ENCODE measurements around the gene NUP210. TPM values are rescaled to one million over a fixed set of nuclear protein-coding genes. Genes with fewer than 3 reads are reported as not detected.
A peak's percentile ranks its signal among the peaks of the same experiment; 100 is the strongest.

The NUP210 gene
- total and polyA plus RNA-seq, 2 of the 13 experiments (the other 11 are each of a cell fraction or from before 2014, with no cell fraction given), result 31.6 to 35.2 TPM

GRCh38 chr3:13420045-13420830 is at the start of gene NUP210 (continued):
- TF ChIP-seq MAX (IDR thresholded peaks at IDR 0.05) (peak; percentile 65), SETDB1 (CRISPR knock-in tag; IDR thresholded peaks at IDR 0.05; ENCODE audit: borderline replicate concordance) (no peak), ZMAT3 (CRISPR knock-in tag; conservative IDR thresholded peaks at IDR 0.05) (0 out of 2 replicates have a peak, but pooled peaks have one; percentile 23), ZNF790 (CRISPR knock-in tag; IDR thresholded peaks at IDR 0.05; ENCODE audit: borderline replicate concordance) (no peak), MTA1 (CRISPR knock-in tag; IDR thresholded peaks at IDR 0.05; ENCODE audit: borderline replicate concordance) (peak; percentile 46; the same call in 1 of the 2 replicates), ZSCAN30 (CRISPR knock-in tag; IDR thresholded peaks at IDR 0.05) (no peak), ZNF589 (CRISPR knock-in tag; conservative IDR thresholded peaks at IDR 0.05) (no peak), CENPBD1 (CRISPR knock-in tag; IDR thresholded peaks at IDR 0.05; ENCODE audit: borderline replicate concordance, low read depth) (no peak), CENPT (CRISPR knock-in tag; IDR thresholded peaks at IDR 0.05; ENCODE audit: low read depth) (no peak), ZBTB33 (CRISPR knock-in tag; IDR thresholded peaks at IDR 0.05) (no peak), KLF16 (CRISPR knock-in tag; IDR thresholded peaks at IDR 0.05) (no peak), ZNF670 (CRISPR knock-in tag; IDR thresholded peaks at IDR 0.05; ENCODE audit: borderline replicate concordance) (no peak), ZFP62 (CRISPR knock-in tag; IDR thresholded peaks at IDR 0.05) (no peak), ZNF614 (CRISPR knock-in tag; IDR thresholded peaks at IDR 0.05; ENCODE audit: borderline replicate concordance) (no peak), HNF4G (IDR thresholded peaks at IDR 0.05; ENCODE audit: borderline replicate concordance, low read depth, low read length) (peak; percentile 78), HNF4G (CRISPR knock-in tag; IDR thresholded peaks at IDR 0.05; ENCODE audit: borderline replicate concordance, low read depth) (0 out of 2 replicates have a peak, but pooled peaks have one; percentile 40), ZNF513 (CRISPR knock-in tag; conservative IDR thresholded peaks at IDR 0.05) (no peak), NBN (conservative IDR thresholded peaks at IDR 0.05) (no peak)
- TF ChIP-seq, protein P1, sequence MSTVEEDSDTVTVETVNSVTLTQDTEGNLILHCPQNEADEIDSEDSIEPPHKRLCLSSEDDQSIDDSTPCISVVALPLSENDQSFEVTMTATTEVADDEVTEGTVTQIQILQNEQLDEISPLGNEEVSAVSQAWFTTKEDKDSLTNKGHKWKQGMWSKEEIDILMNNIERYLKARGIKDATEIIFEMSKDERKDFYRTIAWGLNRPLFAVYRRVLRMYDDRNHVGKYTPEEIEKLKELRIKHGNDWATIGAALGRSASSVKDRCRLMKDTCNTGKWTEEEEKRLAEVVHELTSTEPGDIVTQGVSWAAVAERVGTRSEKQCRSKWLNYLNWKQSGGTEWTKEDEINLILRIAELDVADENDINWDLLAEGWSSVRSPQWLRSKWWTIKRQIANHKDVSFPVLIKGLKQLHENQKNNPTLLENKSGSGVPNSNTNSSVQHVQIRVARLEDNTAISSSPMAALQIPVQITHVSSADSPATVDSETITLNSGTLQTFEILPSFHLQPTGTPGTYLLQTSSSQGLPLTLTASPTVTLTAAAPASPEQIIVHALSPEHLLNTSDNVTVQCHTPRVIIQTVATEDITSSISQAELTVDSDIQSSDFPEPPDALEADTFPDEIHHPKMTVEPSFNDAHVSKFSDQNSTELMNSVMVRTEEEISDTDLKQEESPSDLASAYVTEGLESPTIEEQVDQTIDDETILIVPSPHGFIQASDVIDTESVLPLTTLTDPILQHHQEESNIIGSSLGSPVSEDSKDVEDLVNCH (CRISPR knock-in tag; IDR thresholded peaks at IDR 0.05), result no peak
- TF ChIP-seq, protein P2, sequence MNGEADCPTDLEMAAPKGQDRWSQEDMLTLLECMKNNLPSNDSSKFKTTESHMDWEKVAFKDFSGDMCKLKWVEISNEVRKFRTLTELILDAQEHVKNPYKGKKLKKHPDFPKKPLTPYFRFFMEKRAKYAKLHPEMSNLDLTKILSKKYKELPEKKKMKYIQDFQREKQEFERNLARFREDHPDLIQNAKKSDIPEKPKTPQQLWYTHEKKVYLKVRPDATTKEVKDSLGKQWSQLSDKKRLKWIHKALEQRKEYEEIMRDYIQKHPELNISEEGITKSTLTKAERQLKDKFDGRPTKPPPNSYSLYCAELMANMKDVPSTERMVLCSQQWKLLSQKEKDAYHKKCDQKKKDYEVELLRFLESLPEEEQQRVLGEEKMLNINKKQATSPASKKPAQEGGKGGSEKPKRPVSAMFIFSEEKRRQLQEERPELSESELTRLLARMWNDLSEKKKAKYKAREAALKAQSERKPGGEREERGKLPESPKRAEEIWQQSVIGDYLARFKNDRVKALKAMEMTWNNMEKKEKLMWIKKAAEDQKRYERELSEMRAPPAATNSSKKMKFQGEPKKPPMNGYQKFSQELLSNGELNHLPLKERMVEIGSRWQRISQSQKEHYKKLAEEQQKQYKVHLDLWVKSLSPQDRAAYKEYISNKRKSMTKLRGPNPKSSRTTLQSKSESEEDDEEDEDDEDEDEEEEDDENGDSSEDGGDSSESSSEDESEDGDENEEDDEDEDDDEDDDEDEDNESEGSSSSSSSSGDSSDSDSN (CRISPR knock-in tag; IDR thresholded peaks at IDR 0.05), result no peak

Data from HepG2 (cell line).